Left ventricle myocardium inferior (tissue), 1 donor: ENCODE results near the gene ETS2. TPM values are rescaled to one million over a fixed set of nuclear protein-coding genes. Genes with fewer than 3 reads are reported as not detected.

ENCODE experiments used
- DNase-seq: peaks from one replicate; pipeline ENCODE4 v3.0.0-alpha.2; 2020
- H3K27ac ChIP-seq: fragments of 200-600 bp; replicated peaks from 2 replicates; pipeline ENCODE4 v1.8.0; 2021
- H3K27me3 ChIP-seq: fragments of 200-600 bp; 2 replicates; pipeline ENCODE4 v1.8.0; 2021; ENCODE audit warnings: low read depth
- H3K36me3 ChIP-seq: fragments of 200-600 bp; 2 replicates; pipeline ENCODE4 v1.8.0; 2021
- H3K4me1 ChIP-seq: fragments of 200-600 bp; 2 replicates; pipeline ENCODE4 v1.8.0; 2021
- H3K4me3 ChIP-seq: fragments of 200-600 bp; 2 replicates; pipeline ENCODE4 v1.8.0; 2021; ENCODE audit warnings: mild to moderate bottlenecking, moderate library complexity
- H3K9me3 ChIP-seq: fragments of 200-600 bp; replicated peaks from 2 replicates; pipeline ENCODE4 v1.8.0; 2021
- CTCF ChIP-seq: fragments of 200-600 bp; IDR thresholded peaks from 2 replicates; pipeline ENCODE4 v1.8.0; 2021; ENCODE audit warnings: antibody characterized with exemption, mild to moderate bottlenecking, borderline replicate concordance
- intact Hi-C: fragments of 100-400 bp; cut with micrococcal nuclease; formaldehyde crosslinking; loops from one replicate; pipeline ENCODE4 v1.11.0; 2022
- total RNA-seq: library from RNA; stranded (reverse); fragmentation: NEBNext Ultra II Directional; extraction: Animal tissue kit (Norgen Biotek cat#: 25700); gene quantifications from one replicate; pipeline ENCODE4 v1.2.1, GENCODE V29; 2021
- donor health status: DM: no; HTN: yes; CAD: no; lungs with severe emphysema.

ETS2 gene
- total RNA-seq, 1 donor from 2014 or later, result 40.9 TPM

DNA sequence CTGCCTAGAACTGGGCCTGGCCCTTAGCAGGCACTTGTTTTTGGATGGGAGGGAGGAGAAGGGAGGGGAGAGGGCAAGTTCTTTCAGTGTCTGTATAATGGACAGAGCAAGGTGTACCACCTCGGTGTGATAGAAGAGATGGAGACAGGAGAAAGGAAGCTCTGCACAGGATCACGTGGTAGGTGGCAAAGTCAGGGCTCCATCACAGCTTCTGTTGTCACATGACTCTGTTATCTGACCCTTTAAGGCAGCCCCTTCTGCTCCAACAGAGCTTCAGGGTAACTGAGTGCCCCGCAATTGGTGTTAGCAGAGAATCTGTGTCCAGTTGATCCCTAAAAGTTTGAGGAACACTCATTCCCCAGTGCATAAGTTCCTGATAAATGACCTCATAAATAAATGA, 16.5 kb upstream of the ETS2 start:
- Histone ChIP-seq H3K27ac (no peak overlapping the region), H3K27me3 (no peaks in the 10 kb centered on the region), H3K36me3 (no peaks in the 10 kb centered on the region), H3K4me3 (no peak overlapping the region), H3K4me1 (no peaks in the 10 kb centered on the region), H3K9me3 (peaks cover 9% of the 10 kb centered on the region)
- TF ChIP-seq CTCF, result no peak
- intact Hi-C loops, result no loop called here
- DNase-seq, result no peak

- Histone ChIP-seq H3K9me3 (peaks cover 9% of the 10 kb centered on the region), H3K4me1 (no peaks in the 10 kb centered on the region), H3K36me3 (no peaks in the 10 kb centered on the region), H3K27me3 (no peaks in the 10 kb centered on the region), H3K4me3 (no peak overlapping the region), H3K27ac (no peak overlapping the region)
- intact Hi-C loops, result no loop called here
- no peak for TF ChIP-seq CTCF
- DNase-seq, result no peak
Measured at GRCh38 chr21:38790059-38790458, 15.7 kb upstream of the ETS2 start.

DNA sequence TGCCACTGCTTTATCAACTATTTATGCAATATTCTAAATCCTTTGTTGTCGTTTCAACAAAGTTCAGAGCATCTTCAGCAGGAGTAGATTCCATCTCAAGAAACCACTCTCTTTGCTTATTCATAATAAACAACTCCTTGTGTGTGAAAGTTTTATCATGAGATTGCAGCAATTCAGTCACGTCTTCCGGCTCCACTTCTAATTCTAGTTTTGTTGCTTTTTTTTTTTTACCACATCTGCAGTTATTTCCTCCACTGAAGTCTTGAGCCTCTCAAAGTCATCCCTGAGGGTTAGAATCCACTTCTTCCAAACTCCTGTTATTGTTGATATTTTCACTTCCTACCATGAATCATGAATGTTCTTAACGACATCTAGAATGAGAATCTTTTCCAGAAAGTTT, 14.8 kb upstream of the ETS2 start:
- no peak overlapping the region for H3K27ac ChIP-seq
- no peak for DNase-seq
- no peaks in the 10 kb centered on the region for H3K4me1 ChIP-seq
- intact Hi-C loops, result no loop called here
- H3K36me3 ChIP-seq, result no peaks in the 10 kb centered on the region
- no peaks in the 10 kb centered on the region for H3K27me3 ChIP-seq
- peaks cover 9% of the 10 kb centered on the region for H3K9me3 ChIP-seq
- no peak for TF ChIP-seq CTCF
- H3K4me3 ChIP-seq, result no peak overlapping the region

GRCh38 chr21:38792676-38793459, 12.9 kb upstream of the ETS2 start:
- no peaks in the 10 kb centered on the region for H3K27me3 ChIP-seq
- intact Hi-C loops, result no loop called here

GRCh38 chr21:38793926-38794713, 11.6 kb upstream of the ETS2 start:
- H3K9me3 ChIP-seq, result peaks cover 9% of the 10 kb centered on the region
- H3K36me3 ChIP-seq, result no peaks in the 10 kb centered on the region
- H3K27ac ChIP-seq, result no peak overlapping the region
- H3K27me3 ChIP-seq, result no peaks in the 10 kb centered on the region
- no peak for DNase-seq
- no peak overlapping the region for H3K4me3 ChIP-seq
- intact Hi-C loops, result no loop called here
- no peaks in the 10 kb centered on the region for H3K4me1 ChIP-seq
- no peak for TF ChIP-seq CTCF

More at GRCh38 chr21:38792676-38793459, 12.9 kb upstream of the ETS2 start:
- no peak for TF ChIP-seq CTCF
- Histone ChIP-seq H3K9me3 (peaks cover 9% of the 10 kb centered on the region), H3K4me3 (no peak overlapping the region), H3K36me3 (no peaks in the 10 kb centered on the region), H3K4me1 (no peaks in the 10 kb centered on the region), H3K27ac (no peak overlapping the region)
- no peak for DNase-seq
